Stimulated activated naive CD4-positive, alpha-beta T cell treated with Interleukin-2 at 50 U/mL for 16 hours (primary cell): ENCODE data around the gene JMJD1C.

Source experiments
- DNase-seq: peaks from one replicate; lab custom pipeline; 2025; lab: John Stamatoyannopoulos, UW

The JMJD1C gene

DNA sequence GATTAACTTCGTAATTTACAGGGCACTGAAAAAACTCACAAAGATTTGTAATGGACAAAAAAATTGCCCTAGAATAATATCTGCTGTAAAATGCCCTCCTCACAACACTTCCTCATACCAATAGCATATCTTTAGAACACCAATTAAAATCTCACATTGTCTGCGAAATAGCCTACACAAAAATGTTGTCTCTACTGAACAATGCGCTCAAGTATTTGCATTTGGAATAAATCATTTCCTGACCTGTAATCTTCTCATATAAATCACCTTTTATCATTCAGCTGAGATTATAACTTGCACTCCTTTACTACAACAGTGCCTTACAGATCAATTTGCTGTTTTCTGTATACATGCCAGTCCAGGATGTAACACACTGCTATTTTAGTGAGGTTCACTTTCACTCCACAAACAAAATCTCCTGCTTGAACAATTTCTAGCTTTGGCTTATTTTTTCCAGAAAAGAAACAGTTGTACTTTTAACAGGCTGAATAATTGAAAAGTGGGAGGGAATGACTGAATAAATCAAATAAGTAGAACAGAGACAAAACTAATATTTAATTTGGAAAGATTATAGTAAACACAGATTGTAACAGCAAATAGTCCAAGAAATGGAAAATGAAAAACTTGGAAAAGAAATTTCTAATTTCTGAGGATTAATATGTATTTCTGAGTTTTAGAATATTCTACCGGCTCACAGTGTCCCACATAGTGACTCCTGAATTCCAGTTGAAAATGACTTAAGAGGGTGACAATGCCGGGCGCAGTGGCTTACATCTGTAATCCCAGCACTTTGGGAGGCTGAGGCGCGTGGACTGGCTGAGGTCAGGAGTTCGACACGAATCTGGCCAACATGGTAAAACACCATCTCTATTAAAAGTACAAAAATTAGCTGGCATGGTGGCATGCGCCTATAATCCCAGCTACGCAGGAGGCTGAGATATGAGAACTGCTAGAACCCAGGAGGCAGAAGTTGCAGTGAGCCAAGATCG, 30.6 kb downstream of the JMJD1C start:
- DNase-seq: no peak

DNA sequence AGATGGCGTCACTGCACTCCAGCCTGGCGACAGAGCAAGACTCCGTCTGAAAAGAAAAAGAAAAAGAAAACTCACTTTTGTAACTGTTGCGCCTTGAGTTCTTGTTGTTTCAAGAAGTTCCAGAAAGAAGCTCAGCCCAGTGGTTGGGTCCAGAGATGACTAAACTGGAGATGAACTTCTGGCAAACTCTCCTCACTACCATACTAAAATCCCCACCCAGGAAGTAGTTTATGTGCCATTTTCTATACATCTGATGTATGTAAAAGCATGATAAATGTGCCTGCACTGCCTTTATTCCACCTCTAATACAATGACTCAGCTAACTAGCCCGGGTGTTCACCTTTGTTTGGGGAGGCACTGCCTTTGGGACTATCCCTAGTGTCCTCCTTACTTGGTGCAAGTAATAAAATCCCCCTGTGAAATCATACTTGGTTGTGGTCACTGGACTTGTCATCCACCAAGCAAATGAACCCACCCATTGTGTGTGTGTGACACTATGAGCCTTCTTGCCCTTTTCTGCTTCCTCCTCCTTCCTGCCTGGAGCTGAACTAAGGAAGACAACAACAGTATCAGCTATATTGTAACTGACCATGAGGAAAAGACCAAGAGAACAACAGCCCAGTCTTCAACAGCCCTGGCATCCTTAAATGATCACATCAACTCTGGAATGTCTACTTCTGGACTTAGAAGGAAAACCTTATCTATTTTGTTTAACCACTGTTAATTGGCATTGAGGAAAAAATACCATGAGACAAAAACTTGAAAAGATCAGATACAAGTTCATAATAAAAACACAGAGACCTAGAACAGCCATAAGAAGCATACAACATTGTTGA, 33.6 kb downstream of the JMJD1C start:
- DNase-seq: no peak

DNA sequence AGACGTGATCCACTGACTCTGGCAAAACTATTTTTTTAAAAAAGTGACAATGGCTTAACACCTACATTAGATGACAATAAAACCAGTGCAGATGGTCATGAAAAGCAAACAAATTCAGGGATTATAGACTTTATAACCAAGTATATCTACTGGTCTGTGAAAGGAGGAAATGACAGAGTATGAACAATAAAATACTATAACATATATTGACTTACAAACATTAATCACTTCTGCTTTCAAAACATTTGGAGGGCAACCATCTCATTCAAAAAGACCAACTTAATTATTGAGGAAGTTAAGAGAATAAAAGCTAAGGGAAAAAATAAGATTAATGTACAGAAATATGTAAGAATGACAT, 34.8 kb downstream of the JMJD1C start:
- no peak for DNase-seq

DNA sequence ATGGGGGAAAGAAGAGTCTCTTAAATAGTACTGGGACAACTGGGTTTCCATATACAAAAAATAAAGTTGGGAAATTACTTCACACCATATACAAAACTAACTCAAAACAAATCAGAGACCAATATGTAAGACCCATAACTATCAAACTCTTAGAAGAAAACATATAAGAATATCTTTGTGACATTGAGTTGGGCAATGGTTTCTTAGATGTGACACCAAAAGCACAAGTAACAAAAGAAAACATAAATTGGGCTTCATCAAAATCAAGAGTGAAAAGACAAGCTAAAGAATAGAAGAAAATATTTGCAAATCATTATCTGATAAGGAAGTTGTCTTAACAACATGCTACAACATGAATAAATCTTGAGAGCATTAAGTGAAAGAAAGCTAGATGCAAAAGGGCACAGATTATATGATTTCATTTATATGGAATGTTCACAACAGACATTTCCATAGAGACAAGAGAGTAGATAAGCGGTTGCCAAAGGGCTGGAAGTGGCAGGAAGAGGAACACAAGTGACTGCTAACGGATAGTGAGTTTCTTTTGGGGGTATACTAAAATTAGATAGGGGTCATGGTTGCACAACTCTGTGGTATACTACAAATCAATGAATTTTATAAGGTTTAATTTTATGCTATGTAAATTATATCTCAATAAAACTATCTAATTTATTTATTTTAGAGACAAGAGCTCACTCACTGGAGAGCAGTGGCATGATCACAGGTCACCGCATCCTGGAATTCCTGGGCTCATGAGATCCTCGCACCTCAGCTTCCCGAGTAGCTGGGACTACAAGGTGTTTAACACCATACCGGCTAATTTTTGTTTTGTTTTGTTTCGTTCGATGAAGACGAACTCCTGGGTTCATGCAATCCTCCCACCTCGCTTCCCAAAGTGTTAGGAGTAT, 35.4 kb downstream of the JMJD1C start:
- DNase-seq: no peak

DNA sequence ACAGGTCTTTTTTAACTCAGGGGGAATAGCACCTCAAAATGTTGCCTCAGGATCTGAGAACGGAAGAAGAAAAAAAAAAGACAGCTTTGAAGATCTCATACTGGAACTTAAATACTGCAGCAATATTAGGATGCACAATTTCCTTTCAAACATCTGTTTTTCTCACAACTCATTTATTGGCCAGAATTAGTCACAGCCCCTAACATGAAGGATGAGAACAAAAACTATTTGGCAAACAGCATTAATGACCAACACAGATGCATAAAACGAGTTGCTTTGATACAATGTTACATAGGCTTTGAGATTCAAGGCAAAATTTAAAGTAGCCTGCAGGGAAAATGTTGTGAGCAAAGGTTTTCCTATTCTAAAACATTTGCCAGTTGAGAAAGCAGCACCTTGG, 36.5 kb downstream of the JMJD1C start:
- DNase-seq: no peak

DNA sequence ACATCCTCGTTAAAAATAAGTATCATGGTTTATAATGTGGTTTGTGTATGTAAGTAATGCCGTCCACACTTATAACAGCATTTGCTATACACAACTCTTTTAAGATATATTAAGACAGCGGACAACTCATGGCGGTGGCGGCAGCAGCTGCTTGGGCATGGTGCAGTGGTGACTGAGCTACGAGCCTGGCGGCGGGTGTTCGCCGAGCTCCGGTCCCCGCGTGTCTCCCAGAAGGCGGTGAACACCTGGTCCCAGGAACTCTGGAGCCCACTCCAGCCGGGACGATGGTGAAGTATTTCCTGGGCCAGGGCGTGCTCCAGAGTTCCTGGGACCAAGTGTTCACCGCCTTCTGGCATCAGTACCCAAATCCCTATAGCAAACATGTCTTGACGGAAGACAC, 38.8 kb downstream of the JMJD1C start:
- DNase-seq: no peak

DNA sequence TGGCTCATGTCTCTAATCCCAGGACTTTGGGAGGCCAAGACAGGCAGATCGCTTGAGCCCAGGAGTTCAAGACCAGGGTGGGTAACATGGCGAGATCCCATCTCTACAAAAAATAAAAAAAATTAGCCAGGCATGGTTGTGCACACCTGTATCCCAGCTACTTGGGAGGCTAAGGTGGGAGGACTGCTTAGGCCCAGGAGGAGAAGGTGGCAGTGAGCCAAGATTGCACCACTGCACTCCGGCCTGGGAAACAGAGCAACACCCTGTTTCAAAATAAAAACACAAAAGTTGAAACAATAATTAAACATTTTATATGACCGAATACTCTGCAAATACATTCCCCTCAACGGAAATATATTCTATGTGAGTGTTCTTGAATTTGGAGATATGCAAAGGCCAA, 40.3 kb downstream of the JMJD1C start:
- no peak for DNase-seq

DNA sequence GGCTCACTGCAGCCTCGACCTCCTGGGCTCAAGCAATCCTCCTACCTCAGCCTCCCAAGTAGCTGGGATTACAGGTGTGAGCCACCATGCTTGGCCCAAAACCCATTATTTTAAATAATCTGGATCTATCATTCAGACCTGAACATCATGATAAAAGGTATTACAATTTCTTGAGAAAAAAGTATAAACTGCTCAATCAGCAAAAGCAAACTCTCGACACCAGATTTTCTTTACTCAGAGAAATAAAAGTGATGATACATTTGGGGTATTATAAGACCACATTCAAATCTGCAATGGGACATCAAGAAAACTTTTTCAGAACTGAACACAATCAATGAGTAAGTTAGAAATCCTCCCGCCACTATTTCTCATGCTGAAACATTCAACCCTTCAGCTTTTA, 41.2 kb downstream of the JMJD1C start:
- DNase-seq: no peak

DNA sequence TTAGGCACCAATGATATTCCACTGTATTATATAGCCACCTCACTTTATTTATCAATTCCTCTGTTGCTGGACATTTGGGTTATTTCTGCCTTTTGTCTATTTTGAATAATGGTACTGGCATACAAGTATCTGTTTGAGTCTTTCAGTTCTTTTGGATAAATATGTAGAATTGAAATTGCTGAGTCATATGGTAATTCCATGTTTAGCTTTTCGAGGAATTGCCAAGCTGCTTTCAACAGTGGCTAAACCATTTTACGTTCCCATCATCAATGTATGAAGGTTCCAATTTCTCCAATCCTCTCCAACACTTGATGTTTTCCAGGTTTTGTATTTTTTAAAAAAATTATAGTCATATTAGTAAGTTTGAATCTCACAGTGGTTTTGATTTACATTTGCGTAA, 42.3 kb downstream of the JMJD1C start:
- no peak for DNase-seq

DNA sequence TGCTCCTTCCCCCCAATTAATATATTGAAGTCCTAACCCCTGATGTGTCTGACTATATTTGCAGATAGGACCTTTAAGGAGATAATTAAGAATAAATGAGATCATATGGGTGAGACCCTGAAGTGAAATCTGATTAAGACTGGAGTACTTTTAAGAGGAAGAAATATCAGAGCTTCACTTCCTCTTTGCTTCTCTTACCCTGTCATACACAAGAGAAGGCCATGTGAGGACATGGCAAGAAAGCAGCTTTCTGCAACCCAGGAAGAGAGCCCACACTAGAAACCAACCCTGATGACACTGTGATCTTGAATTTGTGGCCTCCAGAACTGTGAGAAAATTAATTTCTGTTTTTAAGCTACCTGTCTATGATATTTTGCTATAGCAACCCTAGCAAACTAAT, 44.2 kb downstream of the JMJD1C start:
- DNase-seq: no peak

DNA sequence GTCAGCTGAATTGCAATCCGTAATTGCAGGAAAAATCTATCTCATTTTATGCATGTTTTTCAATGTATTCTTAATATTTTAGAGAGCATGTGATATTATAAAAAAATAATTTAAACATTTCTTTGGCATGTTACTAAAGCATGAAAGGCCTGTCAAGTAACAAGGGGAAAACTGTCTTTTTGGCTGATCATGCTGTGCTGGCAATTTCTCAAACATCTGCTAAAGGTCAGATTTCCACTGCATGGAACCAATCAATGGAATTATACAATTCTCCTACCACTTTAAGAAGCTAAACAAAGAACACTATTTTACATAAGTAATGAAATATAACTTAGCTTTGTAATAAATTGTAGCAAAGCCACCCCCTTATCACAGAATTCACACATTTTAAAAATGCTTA, 49.4 kb downstream of the JMJD1C start:
- DNase-seq: no peak

DNA sequence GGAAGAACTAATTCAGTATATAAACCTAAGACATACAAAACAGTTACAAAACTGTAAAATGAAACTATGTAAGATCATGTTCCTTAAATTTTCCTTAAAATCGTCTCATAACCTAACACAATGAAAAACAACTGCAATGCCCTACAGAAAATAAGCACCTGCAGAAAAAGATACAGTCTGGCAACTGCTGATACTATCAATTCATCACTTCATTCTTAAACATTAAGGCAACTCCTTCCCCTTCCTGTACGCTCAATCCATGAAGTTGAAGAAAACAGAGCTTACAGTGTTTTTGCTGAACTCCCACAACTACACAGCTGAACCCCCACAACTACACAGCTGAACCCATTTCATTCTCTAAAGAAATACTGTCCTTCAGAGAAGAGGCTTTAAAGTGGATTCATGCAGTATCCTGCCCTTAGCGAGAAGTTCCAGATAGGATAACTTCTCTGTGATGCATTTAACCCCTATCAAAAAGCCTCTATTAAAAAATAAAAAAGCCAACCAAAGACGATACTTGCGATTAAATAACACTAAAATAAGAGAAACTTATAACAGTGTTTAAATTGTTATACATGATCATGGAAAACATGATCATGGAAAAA, 50.0 kb downstream of the JMJD1C start:
- DNase-seq: no peak

DNA sequence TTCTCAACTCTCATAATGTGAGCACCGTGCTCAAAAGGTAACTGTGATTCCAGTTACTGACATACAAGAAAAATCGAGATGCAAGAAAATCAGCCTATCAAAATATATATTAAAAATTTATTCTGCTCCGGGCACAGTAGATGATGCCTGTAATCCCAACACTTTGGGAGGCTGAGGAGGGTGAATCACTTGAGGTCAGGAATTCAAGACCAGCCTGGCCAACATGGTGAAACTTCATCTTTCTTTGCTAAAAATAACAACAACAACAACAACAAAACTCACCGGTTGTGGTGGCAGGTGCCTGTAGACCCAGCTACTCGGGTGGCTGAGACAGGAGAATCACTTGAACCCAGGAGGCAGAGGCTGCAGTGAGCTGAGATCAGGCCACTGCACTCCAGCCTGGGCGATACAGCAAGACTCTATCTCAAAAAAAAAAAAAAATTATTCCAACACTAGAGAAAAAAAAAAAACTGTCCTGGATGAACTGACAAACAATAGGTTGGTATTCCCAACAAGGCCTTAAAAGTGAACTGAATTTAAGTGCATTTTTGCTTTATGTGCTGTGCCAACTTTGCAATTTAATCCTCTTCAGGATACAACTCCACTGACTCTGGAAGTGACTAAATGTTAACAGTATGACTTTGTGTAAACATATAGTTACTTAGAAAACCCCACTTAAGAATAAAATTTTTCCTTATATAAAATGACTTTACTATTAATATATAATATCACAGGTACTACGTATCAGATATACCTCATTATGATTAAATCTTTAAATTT, 51.1 kb downstream of the JMJD1C start:
- DNase-seq: no peak

DNA sequence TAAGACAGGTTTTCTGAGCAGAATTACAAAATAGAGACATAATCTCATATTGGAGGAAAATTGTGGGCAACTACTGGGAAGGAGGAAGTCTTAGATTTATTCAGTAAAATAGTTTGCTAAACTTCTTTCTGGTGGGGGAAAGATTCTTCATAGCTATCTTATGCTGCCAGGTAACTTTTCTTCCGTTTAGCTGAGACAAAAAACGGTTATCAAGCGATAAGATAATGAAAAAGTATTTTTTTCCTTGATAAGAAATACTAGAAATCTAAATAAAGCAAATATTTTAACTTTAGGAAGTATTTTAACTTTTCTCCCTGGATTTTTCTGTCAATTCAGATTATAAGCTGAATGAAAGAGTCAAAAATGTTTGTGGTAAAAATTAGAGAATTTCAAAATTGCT, 52.3 kb downstream of the JMJD1C start:
- DNase-seq: no peak

DNA sequence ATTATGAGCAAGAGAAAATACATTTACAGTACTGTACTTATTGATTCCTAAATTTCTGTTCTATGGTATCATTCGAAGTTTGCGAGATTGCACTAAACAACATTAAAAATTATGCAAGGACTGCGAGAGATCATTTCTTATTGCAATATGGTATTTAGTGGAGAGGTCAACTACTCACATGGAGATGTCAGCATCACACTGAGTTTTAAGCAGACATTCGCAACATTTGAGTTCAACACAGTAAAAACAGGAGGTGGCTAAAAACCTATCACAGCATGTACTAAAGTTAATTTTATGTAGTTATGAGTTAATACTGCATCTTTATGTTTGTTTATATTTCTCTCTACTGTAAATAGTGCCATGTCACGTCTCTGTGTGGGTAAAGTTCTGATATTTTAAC, 53.5 kb downstream of the JMJD1C start:
- no peak for DNase-seq

DNA sequence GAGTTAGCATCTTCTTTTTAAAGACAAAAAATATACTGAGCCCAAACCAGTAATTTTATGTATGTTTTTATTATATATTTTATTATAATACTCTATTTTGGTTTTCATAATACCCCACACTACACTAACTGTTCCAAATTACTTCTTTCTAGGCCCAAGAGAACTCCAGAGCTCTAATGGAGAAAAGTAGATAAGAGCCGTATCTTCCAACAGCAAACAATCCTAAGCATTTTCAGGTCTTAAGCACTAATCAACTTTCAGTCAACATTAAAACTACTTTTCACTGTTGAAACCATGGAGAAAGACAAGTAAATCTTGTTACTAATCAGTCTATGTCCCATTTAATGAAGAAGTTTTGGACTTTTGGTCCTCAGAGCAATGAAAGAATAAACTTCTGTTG, 55.1 kb downstream of the JMJD1C start:
- no peak for DNase-seq

DNA sequence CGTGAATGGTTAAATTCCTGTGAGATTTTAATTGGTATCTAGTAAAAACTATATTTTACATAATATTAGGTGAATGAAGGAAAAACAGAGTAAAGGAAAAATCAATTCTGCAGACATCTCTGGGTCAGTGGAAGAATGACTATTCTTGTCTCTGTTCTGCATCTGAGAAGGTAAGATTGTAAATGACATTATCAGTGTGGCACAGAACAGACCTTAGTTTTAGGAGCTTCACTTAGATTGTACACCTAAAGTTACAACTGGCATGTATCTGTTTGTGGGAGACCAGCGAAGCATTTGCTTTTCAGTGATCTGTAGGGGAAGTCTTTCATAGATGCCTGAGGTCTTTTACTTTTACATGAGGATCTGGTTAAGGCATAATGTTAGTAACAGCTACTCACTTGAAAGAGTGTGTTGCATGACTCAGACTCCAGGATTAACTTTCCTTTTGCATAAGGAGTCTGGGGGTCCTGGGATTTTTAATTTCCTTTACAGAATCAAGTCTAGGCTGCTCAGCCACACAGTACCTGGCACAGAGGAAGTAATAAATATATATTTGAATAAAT, 56.2 kb downstream of the JMJD1C start:
- no peak for DNase-seq

DNA sequence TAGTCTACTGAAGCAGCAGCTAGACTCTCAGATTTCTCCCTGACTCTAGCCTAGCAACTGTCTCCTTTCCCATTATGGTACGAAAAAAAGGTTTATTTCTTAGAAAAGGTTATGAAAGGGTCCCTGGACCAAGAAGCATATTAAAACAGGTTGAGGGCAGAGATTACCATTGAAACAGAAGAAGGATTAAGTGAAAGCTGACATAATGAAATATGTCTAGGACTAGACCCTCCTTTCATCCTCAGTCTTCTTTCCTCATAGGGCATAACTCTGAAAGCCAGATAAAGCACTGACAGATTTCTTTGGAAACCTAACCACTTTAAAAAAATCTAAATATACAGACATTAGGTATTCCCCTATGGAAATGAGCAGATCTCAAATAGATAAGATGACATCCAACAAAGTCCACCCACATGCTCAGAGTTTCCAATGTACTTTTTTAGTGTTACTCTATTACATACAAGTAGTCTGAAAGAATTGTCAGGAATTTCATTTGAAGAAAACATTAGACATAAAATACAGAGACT, 58.6 kb downstream of the JMJD1C start:
- DNase-seq: no peak

DNA sequence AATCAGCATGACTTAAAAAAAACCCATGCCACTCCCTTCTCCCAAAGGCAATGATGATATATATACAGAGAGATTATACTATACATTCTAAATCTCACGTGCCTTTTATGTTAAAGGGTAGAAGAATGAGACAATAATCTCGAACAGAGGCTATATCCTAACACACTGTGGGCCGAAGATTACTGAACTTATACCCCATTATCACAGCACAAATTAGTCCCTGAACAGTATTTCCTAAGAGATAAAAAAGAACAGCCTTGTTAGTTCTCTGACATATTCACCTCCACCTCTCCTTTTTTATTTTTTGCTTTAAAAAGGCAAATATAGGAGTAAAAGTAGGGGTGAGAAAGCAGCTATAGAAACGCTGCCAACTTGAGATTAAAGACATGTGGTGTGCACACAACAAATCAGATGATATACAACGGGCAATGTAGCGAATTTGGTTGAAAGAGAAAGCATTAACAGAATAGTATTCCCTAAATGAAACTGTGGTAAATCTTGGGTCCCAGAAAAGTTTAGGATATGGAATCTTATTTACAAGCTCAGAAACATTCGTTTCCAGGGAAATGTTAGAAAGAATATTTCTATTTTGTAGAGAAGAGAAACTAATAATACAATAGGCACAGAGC, 69.5 kb downstream of the JMJD1C start:
- no peak for DNase-seq

DNA sequence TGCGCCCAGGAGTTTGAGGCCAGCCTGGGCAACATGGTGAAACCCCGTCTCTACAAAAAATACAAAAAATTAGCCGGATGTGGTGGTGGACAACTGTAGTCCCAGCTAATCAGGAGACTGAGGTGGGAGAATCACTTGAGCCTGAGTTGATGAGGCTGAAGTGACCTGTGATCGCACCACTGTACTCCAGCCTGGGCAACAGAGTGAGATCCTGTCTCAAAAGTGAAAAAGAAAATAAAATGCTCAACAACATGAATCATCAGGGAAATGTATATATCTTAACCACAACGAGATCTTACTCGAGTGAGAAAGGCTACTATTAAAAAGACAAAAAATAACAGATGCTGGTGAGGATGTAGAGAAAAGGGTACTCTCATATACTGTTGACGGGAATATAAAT, 72.7 kb downstream of the JMJD1C start:
- DNase-seq: no peak
